OCI-M2 (cell line): ENCODE results near the gene CEACAM16.

ENCODE experiments used
- DNase-seq: peaks from one replicate; lab custom pipeline; 2025; ENCODE audit not compliant: unreplicated experiment; lab: John Stamatoyannopoulos, UW

CEACAM16 gene

GRCh38 chr19:44744871-44745332, 46.0 kb downstream of the CEACAM16 start:
- no peak for DNase-seq

DNA sequence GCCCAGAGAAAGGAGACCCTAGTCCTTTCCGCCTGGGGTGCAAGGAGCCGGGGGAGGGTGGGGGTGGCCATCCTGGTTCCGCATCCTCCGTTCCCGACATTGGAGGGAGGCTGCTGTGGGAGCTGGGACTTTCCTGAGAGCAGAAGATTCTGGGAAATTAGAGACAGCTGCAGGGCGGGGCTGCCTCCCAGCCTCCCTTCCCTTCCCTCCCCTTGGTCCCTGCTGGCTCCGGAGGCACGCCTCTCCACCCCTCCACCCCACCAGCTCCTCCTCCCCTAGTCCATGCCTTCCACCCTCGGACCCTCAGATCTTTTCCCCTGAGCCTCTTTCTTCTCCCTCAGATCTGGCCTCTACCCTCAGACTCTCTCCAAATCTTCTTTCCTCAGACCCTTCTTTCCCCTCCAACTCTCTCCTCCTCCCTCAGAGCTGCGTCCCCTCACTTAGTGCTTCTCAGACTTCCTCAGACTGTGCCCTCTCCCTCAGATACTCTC, 46.4 kb downstream of the CEACAM16 start:
- DNase-seq = no peak

- no peak for DNase-seq
Observed at GRCh38 chr19:44745887-44746600, 47.1 kb downstream of the CEACAM16 start.

GRCh38 chr19:44746616-44746945, 47.6 kb downstream of the CEACAM16 start:
- no peak for DNase-seq

GRCh38 chr19:44746946-44747738, 48.2 kb downstream of the CEACAM16 start:
- DNase-seq = no peak

DNA sequence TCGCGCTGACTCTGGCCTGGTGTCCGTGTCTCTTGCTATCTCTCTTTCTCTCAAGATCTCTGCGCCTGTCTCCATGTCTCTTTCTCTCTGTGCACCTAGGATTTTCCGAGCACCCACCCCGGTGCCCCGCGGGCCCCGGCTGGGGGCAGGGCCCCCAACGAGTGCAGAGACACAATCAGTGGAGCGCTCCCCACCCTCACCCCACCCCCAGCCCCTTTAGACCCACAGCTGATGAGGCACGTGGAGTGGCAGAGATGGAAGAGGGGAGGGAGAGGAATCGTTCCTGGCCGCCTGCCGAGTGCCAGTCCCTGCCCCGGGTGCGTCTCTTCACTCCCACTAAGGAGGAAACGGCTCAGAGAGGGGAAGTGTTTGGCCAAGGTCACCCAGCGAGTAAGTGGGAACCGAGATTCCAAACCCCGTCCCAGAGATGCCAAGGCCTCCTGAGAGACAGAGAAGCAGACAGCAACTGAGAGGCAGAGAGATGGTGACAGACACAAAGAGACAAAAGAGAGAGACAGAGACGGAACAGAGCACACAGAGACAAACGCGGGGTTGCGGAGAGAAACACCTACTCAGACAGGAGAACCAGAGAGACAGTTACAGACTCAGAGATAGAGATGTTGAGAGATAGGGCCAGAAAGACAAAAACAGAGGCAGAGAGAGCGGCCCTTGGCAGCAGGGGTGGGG, 48.9 kb downstream of the CEACAM16 start:
- DNase-seq = no peak

DNA sequence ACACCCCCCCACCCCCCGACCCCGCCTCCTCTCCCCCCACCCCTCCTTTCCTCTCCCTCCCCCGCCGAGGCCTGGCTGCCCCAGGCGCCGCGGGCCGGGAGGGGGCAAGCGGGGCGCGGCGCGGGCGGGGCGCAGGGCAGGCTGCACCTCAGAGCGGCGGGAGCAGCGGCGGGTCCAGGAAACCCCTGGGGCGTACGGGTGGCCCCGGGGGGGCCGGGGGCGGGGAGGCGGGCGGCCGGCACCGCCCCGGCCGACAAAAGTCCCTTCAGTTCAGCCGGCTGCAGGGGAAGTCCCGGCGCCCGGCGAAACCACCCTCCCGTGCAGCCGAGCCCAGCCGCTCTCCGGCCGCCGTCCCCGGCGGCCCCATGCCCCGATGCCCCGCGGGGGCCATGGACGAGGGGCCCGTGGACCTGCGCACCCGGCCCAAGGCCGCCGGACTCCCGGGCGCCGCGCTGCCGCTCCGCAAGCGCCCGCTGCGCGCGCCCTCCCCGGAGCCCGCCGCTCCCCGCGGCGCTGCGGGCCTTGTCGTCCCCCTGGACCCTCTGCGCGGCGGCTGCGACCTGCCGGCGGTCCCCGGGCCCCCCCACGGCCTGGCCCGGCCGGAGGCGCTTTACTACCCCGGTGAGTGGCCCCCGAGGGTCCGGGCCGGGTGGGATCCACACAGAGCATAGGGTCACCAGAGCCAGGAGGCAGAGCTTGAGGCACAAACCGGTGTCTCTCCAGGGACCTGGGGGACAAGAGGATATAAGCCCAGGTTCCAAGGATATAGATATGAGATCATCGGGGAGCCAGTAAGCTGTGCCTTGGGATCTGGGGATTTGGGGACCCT, 49.7 kb downstream of the CEACAM16 start, which contains the start of gene BCL3:
Gene BCL3 (plus strand): TSS at position 283 of the 829 bp plus-strand sequence. CDS start 83 bp downstream, at position 366.
- no peak for DNase-seq

GRCh38 chr19:44749292-44749691, 50.3 kb downstream of the CEACAM16 start:
- no peak for DNase-seq

GRCh38 chr19:44749994-44750393, 51.0 kb downstream of the CEACAM16 start:
- no peak for DNase-seq

DNA sequence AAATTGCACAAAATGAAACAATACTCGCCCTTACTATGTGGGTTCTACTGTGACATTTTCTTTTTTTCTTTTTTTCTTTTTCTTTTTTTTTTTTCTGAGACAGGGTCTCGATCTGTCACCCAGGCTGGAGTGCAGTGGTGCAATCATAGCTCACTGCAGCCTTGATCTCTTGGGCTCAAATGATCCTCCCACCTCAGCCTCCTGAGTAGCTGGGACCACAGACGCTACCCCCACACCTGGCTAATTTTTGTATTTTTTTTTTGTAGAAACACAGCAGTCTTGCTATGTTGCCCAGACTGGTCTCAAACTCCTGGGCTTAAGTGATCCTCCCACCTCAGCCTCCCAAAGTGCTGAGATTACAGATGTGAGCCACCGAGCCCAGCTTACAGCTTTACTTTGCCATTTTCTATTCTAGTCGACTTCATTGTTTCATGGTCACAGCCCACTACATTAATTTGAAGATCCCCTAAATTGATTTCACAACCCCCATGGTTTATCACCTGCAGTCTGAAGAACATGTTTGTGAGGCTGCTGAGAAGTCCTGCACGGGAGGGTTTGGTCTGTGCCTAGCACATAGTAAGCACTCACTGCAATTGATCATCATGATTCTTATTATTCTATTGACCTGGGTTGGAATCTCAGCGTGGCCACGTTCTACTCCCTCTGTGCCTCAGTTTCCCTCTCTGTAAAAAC, 53.3 kb downstream of the CEACAM16 start:
- DNase-seq = no peak

DNA sequence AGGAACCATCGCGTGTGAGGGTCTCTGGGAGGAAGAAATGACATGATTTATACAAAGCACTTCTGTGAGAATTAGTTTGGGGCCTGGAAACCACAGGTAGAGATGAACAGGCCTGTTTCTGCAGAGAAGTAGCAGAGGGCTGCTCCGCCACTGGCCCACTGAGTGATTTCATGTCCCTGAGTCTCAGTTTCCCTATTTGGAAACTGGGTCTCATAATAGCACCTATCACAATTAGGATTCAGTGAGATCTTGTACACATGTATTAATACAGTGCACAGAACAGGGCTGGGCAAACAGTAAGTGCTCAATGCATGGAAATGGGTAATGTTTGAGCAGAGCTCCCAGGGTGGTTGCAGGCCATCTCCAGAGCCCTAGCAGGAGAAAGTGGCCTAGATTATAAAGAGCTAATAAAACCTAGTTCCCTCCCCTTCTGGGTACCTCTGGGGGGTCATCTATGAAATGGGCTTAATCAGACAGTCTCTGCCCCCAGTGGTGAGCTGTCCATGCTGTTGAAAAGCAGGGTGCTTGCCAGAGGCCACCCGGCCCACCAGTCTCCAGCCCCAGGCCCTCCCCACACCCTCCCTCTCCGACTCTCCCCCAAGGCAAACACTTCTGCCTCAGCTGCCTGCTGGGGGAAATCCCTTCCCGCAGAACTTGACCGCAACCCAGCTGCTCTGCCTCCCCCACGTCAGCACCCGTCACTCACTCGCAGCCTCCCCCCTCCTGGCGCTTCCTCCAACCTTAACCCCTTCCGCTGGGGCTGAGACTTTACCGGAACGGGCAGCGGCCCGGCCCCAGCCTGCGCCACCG, 54.1 kb downstream of the CEACAM16 start:
- peak; percentile 48 for DNase-seq

DNA sequence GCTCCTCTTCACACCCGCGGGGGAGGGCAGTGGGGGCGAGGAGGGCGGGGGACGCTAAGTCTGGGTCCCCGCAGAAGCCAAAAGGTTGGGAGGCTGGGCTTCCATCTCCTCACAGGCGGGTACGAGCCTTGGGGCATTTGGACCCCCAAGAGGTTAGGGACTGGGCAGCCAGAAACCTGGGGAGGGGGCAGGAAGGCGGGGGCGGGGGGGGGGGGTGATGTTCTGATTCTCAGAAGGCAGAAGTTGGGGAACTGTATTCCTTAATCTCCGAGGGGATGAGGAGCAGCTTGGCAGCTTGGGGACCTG, 54.6 kb downstream of the CEACAM16 start:
- DNase-seq = no peak

GRCh38 chr19:44753932-44754749, 55.2 kb downstream of the CEACAM16 start:
- DNase-seq = peak; percentile 31

DNA sequence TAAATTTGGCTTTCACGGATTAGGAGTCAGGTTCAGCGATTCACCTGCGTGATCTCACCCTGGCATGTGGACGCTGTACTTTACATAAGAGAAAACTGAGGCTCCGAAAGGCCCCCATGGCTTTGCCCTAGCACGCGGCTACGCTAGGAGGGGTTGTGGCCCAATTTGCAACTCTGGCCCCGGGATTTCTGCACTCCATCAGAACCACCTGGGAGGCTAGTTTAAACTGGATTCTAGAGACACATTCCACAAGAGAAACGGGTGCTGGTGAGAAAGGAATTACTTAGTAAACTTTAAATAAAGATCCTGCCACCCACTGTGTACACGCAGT, 55.8 kb downstream of the CEACAM16 start:
- DNase-seq = no peak

- DNase-seq = no peak
Observed at GRCh38 chr19:44755219-44755618, 56.3 kb downstream of the CEACAM16 start.

- DNase-seq = no peak
Observed at GRCh38 chr19:44756089-44756562, 57.2 kb downstream of the CEACAM16 start.

GRCh38 chr19:44757057-44757734, 58.2 kb downstream of the CEACAM16 start:
- DNase-seq = no peak
